Fibroblast of upper back skin (primary cell): Measurements from ENCODE around the gene NIFK.
A peak's percentile ranks its signal among the peaks of the same experiment; 100 is the strongest.
"Not testable (repeated sequence)": the region's sequence is repeated elsewhere in the genome, so short reads cannot be mapped to it uniquely, and the experiment has no call there.

Experiments used
- DNase-seq: peaks from one replicate; pipeline ENCODE4 v3.0.0-alpha.2; 2013

NIFK gene

DNA sequence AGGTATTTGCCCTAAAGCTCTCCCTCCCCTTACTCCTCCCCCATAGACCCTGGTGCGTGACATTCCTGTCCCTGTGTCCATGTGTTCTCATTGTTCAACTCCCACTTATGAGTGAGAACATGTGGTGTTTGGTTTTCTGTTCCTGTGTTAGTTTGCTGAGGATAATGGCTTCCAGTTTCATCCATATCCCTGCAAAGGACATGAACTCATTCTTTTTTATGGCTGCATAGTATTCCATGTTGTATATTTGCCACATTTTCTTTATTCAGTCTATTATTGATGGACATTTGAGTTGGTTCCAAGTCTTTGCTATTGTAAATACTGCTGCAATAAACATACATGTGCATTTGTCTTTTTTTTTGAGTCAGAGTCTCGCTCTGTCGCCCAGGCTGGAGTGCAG, 46.1 kb downstream of the NIFK start:
- not testable (repeated sequence) for DNase-seq

DNA sequence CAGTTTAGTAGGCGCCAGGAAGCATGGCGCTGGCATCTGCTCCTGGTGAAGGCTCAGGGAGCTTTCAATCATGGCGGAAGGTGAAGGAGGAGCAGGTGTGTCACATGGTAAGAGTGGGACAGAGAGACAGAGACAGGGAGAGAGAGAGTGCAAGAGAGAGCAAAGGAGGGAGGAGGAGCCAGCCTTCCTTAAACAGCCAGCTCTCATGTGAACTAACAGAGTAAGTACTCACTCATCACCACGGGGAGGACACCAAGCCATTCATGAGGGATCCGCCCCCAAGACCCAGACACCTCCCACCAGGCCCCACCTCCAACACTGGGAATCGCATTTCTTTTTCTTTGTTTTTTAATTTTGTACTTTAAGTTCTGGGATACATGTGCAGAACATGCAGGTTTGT, 46.6 kb downstream of the NIFK start:
- DNase-seq: no peak

DNA sequence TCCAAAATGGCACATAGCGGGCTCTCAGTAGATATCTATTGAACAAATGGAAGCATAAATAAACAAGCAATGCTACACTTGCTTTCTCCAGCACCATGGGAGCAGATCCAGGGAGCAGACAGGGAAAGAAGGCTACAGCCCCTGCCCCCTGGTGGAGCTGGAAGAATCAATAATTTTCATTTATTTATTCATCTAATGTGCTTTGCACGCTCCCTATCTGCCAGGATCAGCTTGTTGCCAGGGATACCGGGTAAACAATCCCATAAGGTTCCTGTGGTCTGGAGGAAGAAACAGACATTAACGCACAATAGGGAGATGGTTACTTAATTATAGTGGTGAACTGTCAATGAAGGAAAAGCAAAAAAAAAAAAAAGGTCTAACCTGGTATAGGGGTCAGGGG, 47.3 kb downstream of the NIFK start:
- DNase-seq: peak; percentile 50

DNA sequence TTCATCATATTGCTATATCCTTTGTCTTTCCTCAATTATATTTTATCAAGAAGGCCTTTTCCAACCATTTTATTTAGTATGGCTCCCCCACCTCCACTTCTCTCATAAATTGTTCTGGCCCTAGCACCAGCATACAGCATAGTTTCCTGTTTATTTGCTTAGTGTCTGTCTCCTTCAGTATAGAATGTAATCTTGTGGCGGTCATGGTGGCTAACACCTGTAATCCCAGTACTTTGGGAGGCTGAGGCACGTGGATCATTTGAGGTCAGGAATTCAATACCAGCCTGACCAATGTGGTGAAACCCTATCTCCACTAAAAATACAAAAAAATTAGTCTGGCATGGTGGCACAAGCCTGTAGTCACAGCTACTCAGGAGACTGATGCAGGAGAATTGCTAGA, 47.9 kb downstream of the NIFK start:
- DNase-seq: no peak

DNA sequence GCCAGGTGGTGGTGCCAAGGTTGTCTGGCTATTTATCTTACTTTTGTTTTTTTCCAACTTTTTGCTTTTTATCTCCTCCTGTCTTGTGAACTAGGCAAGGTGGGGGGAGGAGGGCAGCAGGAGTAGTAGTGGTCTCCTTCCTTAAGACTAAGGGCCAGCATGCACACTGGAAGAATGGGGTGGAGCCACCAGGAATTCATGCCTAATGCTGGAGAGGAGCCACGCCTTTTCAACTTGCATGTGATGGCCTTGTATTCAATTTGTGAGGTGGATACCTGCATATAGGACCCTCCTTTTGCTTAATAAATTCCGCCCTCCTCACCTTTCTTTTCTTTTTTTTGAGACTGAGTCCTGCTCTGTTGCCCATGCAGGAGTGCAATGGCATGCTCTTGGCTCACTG, 49.8 kb downstream of the NIFK start:
- no peak for DNase-seq

DNA sequence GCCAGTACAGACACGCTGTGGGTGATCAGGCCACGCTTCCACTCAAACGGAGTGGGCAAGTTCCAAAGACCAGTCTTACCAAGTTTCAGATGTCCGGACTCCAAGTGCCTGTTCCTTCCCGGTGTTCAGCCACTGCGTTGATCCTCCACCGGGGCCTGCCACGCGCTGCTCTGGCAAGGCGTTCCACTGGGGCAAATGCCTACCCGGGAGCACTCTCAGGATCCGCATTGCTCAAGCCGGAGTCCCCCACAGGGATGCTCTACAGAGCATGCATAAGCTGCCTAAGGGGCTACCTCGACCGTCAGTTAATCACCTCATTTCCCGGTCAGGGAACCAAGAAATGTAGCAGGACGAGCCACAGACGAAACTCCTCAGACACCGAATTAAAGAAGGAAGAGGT, 50.5 kb downstream of the NIFK start:
- DNase-seq: no peak

DNA sequence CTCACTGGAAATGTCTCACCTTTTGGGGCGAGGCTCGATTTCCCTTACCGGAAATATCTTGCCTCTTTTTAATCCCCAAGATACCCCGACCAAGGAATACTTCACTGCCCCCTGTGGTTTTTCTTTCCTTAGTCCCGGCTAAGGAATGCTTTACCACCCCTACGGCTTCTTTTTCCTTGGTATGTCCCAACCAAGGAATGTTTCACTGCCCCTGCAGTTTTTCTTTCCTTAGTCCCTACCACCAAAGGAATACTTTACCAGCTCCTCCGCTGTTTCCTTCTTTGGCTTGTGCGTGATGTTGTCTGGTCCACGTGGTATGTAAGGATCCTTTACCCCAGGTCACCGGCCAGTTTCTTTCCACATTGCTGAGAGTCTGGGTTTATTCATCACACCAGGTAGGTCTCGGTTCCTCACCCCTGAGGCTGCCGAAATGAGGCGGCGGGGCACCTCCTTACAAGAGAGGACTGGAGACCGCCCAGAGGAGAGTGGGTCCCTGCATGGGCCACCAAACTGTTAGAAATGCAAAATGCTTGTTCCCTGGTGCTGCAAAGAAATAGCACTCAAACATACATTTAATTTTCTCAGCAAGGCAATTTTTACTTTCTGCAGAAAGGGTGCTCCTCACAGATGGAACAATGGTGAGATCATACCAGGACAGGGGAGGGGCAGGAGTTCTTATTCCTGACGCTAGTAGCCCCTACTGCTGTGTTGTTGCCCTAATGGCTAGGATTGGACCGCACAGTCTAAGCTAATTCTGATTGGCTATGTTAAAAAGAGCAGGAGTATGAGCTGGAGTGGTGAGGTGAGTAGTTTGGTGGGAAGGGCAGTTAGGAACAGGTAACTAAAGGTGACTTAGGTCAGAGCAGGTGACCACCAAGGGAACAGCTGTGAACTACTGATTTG, 54.0 kb downstream of the NIFK start:
- no peak for DNase-seq

DNA sequence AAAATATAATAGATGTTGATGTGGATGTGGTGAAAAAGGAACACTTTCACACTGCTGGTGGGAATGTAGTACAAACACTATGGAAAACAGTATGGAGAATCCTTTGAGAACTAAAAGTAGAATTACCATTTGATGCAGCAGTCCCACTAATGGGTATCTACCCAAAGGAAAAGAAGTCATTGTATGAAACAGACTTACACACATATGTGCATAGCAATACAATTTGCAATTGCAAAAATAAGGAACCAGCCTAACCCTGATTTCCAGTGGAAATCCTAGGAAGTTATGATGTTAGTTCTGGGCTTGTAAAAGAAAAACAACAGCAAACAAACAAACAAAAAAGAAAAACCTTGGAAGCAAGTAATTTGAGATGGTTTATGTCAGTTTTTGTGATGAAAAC, 58.8 kb downstream of the NIFK start:
- no peak for DNase-seq
